Peyer's patch (tissue), 4 donors: ENCODE data around the gene HOXB5.

ENCODE experiments used
- CTCF ChIP-seq, 6 experiments: fragments of 450-650 bp in 4 of 6; fragments of 200-600 bp in 2 of 6; sonication (generic) in 1 of 6; IDR thresholded peaks; one replicate each; pipeline ENCODE4 v1.5.1; 2017 to 2019; ENCODE audit warnings: antibody characterized with exemption in 6 of 6, mild to moderate bottlenecking in 3 of 6, moderate library complexity in 1 of 6
- POLR2A ChIP-seq, 2 donors: fragments of 450-650 bp; IDR thresholded peaks; one replicate each; pipeline ENCODE4 v1.5.1; 2017; ENCODE audit warnings: antibody characterized with exemption in 2 of 2, mild to moderate bottlenecking in 2 of 2, moderate library complexity in 2 of 2

- TF ChIP-seq CTCF (IDR thresholded peaks at IDR 0.05): no peak
- no peak for TF ChIP-seq POLR2A (IDR thresholded peaks at IDR 0.05)
These were observed 6.9 kb upstream of the HOXB5 start for GRCh38 chr17:48600244-48601098.
